Measurements from ENCODE around the gene ARHGEF10L.

Gene ARHGEF10L

DNA sequence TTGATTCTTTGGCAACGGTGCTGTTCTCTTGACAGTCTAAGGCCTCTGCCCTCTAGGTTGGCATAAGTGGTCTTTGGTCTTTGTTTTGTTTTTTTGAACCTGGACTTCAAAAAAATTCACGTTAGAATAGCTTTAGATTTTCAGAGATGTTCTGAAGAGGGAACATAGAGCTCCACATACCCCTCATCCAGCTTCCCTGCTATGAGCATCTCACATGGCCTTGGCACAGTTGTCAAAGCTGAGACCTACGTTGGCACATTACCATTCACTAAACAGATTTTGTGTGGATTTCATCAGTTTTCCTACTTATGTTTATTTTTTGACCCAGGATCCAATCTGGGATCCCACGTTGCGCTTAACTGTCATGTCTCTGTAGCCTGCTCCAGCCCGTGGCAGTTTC, 60.8 kb downstream of the ARHGEF10L start:
- Histone ChIP-seq H3K27ac (replicated peaks) (no peak overlapping the region), H3K27me3 (ENCODE audit: insufficient read depth, poor library complexity, severe bottlenecking) (no peaks in the 10 kb centered on the region), H3K4me3 (replicated peaks; ENCODE audit: insufficient read depth, low read length) (no peak overlapping the region)
- no peak for DNase-seq (ENCODE audit: low read depth in 1 of 2, low spot score in 1 of 2)
- TF ChIP-seq, protein P1, sequence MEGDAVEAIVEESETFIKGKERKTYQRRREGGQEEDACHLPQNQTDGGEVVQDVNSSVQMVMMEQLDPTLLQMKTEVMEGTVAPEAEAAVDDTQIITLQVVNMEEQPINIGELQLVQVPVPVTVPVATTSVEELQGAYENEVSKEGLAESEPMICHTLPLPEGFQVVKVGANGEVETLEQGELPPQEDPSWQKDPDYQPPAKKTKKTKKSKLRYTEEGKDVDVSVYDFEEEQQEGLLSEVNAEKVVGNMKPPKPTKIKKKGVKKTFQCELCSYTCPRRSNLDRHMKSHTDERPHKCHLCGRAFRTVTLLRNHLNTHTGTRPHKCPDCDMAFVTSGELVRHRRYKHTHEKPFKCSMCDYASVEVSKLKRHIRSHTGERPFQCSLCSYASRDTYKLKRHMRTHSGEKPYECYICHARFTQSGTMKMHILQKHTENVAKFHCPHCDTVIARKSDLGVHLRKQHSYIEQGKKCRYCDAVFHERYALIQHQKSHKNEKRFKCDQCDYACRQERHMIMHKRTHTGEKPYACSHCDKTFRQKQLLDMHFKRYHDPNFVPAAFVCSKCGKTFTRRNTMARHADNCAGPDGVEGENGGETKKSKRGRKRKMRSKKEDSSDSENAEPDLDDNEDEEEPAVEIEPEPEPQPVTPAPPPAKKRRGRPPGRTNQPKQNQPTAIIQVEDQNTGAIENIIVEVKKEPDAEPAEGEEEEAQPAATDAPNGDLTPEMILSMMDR (IDR thresholded peaks at IDR 0.05; ENCODE audit: insufficient read depth, low read length) = no peak

- Histone ChIP-seq H3K4me3 (replicated peaks; ENCODE audit: insufficient read depth, low read length) (no peak overlapping the region), H3K27ac (replicated peaks) (no peak overlapping the region), H3K27me3 (ENCODE audit: insufficient read depth, poor library complexity, severe bottlenecking) (no peaks in the 10 kb centered on the region)
- no peak for DNase-seq (ENCODE audit: low read depth in 1 of 2, low spot score in 1 of 2)
- TF ChIP-seq REST (IDR thresholded peaks at IDR 0.05; ENCODE audit: insufficient replicate concordance, low read depth) = no peak
- TF ChIP-seq, protein P1 (IDR thresholded peaks at IDR 0.05; ENCODE audit: insufficient read depth, low read length) = no peak
- TF ChIP-seq SPI1 (IDR thresholded peaks at IDR 0.05; ENCODE audit: borderline replicate concordance, low read depth) = no peak
- TF ChIP-seq GABPA (IDR thresholded peaks at IDR 0.05; ENCODE audit: low read depth) = no peak
- TF ChIP-seq POLR2AphosphoS5 (IDR thresholded peaks at IDR 0.05; ENCODE audit: low read depth) = no peak
Measured at GRCh38 chr1:17601643-17602382, 62.3 kb downstream of the ARHGEF10L start.

DNA sequence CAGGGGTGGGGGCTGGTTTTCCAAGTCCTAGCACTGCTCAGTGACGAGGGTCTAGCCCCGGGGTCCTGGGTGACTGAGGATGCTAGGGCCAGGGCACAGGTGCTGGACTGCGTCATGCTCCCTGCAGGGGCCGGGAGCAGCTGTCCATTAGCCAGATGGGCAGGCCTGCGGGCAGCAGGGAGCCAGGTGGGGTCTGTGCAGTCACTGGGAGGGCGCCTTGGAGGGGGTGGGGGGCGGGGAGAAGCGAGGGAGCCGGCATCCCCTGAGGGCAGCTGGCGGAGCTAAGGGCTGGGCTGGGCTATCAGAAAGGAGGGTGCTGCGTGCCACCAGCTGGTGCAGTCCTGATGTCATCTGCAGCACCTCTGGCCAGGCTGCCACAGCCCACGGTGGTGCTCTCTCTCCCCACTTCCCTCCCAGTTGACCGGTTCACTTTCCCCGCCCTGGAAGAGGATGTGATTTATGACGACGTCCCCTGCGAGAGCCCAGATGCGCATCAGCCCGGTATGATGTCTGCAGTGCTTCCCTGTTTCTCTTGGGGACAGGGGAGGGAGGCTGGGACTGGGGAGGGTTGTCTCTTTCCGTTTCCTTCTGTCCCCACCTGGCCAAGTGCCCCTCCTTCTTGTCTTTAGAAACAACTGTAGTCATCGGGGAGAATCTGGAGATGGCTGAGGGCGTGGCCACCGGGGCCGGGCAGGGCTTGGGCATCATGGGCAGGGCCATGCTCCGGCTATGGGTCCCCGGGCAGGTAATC, 63.8 kb downstream of the ARHGEF10L start:
- Histone ChIP-seq H3K27ac (replicated peaks) (no peak overlapping the region), H3K27me3 (ENCODE audit: insufficient read depth, poor library complexity, severe bottlenecking) (no peaks in the 10 kb centered on the region), H3K4me3 (replicated peaks; ENCODE audit: insufficient read depth, low read length) (no peak overlapping the region)
- DNase-seq (ENCODE audit: low read depth in 1 of 2, low spot score in 1 of 2) = no peak
- TF ChIP-seq POLR2AphosphoS5 (IDR thresholded peaks at IDR 0.05; ENCODE audit: low read depth) (no peak), REST (IDR thresholded peaks at IDR 0.05; ENCODE audit: insufficient replicate concordance, low read depth) (no peak), GABPA (IDR thresholded peaks at IDR 0.05; ENCODE audit: low read depth) (no peak), SPI1 (IDR thresholded peaks at IDR 0.05; ENCODE audit: borderline replicate concordance, low read depth) (no peak)
- TF ChIP-seq, protein P1 (IDR thresholded peaks at IDR 0.05; ENCODE audit: insufficient read depth, low read length) = no peak
